ENCODE results near the gene LRMDA. TPM values are rescaled to one million over a fixed set of nuclear protein-coding genes. Genes with fewer than 3 reads are reported as not detected.

The LRMDA gene
- total RNA-seq, 5 donors from 2014 or later (not counting 1 experiment from before 2014, with no cell fraction given) = 0.30 to 1.2 TPM; not detected in 3

- no peaks in the 10 kb centered on the region for H3K9me3 ChIP-seq
- H3K27me3 ChIP-seq (replicated peaks in 1 of 2; ENCODE audit: control insufficient read depth in 2 of 2, extremely low read depth in 1 of 2, insufficient read depth in 2 of 2, low read length in 1 of 2) = peaks cover 0 to 2% of the 10 kb centered on the region in 2 experiments
- peaks cover 3 to 9% of the 10 kb centered on the region in 2 donors for H3K27me3 Mint-ChIP-seq
- no peaks in the 10 kb centered on the region for H3K36me3 ChIP-seq (ENCODE audit: control insufficient read depth in 2 of 2, extremely low read depth in 1 of 2, insufficient read depth in 1 of 2, low read length in 1 of 2)
- no peaks in the 10 kb centered on the region for H3K4me1 Mint-ChIP-seq
- H3K9me3 Mint-ChIP-seq = no peaks in the 10 kb centered on the region
- no peaks in the 10 kb centered on the region for H3K36me3 Mint-ChIP-seq
- WGBS (ENCODE audit: insufficient coverage) = no CpG with 5 or more reads among the region's 7 CpGs
- H3K4me3 ChIP-seq (ENCODE audit: control insufficient read depth in 1 of 2, extremely low read depth in 1 of 2, low read length in 1 of 2) = no peak overlapping the region
- no peak overlapping the region for H3K27ac ChIP-seq (ENCODE audit: low read length)
- H3K4me3 Mint-ChIP-seq = no peak overlapping the region
- CTCF ChIA-PET = no interaction called here
- H3K27ac Mint-ChIP-seq = no peak overlapping the region
- POLR2A ChIA-PET = no interaction called here
- H3K4me1 ChIP-seq (ENCODE audit: control insufficient read depth in 1 of 2, extremely low read depth in 1 of 2, insufficient read depth in 2 of 2, low read length in 2 of 2) = no peaks in the 10 kb centered on the region
- no peak for ATAC-seq (replicated peaks in 1 of 4)
- no peak for DNase-seq
Measured at GRCh38 chr10:75475460-75476182, 44.2 kb downstream of the LRMDA start.

DNA sequence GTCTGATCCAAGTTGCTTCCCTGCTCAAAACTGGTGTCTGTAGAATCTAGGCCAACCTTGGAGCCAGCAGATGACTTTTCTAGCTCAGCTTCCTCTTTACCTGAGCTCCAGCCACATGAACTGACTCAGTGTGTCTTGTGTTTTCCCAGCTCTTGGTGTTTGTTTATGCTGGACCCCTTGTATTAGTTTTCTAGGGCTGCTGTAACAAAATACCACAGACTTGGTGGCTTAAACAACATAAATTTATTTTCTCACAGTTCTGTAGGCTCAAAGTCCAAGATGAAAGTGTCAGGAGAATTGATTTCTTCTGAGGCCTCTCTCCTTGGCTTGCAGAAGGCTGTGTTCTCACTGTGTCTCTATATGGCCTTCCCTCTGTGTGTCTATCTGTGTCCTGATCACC lies 45.1 kb downstream of the LRMDA start:
- no peak overlapping the region for H3K27ac Mint-ChIP-seq

DNA sequence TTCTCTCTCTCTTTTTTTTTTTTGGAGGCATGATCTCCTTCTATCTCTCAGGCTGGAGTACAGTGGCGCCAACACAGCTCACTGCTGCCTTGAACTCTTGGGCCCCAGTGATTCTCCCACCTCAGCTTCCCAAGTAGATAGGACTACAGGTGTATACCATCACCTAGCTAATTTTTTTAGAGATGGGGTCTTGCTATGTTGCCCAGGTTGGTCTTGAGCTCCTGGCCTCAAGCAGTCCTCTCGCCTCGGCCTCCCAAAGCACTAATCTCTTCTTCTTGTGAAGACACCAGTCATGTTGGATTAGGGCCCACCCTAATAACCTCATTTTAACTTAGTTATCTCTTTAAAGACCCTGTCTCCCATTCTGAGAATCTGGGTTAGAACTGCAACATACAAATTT lies 45.6 kb downstream of the LRMDA start:
- DNase-seq = no peak
- no peaks in the 10 kb centered on the region for H3K36me3 Mint-ChIP-seq

More for the DNA sequence above, 45.1 kb downstream of the LRMDA start:
- Histone ChIP-seq H3K4me1 (ENCODE audit: control insufficient read depth in 1 of 2, extremely low read depth in 1 of 2, insufficient read depth in 2 of 2, low read length in 2 of 2) (no peaks in the 10 kb centered on the region), H3K36me3 (ENCODE audit: control insufficient read depth in 2 of 2, extremely low read depth in 1 of 2, insufficient read depth in 1 of 2, low read length in 1 of 2) (no peaks in the 10 kb centered on the region), H3K4me3 (ENCODE audit: control insufficient read depth in 1 of 2, extremely low read depth in 1 of 2, low read length in 1 of 2) (no peak overlapping the region), H3K9me3 (no peaks in the 10 kb centered on the region), H3K27ac (ENCODE audit: low read length) (no peak overlapping the region), H3K27me3 (replicated peaks in 1 of 2; ENCODE audit: control insufficient read depth in 2 of 2, extremely low read depth in 1 of 2, insufficient read depth in 2 of 2, low read length in 1 of 2) (peaks cover 0 to 2% of the 10 kb centered on the region in 2 experiments)
- peaks cover 2 to 9% of the 10 kb centered on the region in 2 donors for H3K27me3 Mint-ChIP-seq
- H3K9me3 Mint-ChIP-seq = no peaks in the 10 kb centered on the region
- CTCF ChIA-PET = no interaction called here
- H3K4me3 Mint-ChIP-seq = no peak overlapping the region
- DNase-seq (no peak), ATAC-seq (replicated peaks in 1 of 4) (no peak)
- no peaks in the 10 kb centered on the region for H3K36me3 Mint-ChIP-seq
- H3K4me1 Mint-ChIP-seq = no peaks in the 10 kb centered on the region
- POLR2A ChIA-PET = no interaction called here

DNA sequence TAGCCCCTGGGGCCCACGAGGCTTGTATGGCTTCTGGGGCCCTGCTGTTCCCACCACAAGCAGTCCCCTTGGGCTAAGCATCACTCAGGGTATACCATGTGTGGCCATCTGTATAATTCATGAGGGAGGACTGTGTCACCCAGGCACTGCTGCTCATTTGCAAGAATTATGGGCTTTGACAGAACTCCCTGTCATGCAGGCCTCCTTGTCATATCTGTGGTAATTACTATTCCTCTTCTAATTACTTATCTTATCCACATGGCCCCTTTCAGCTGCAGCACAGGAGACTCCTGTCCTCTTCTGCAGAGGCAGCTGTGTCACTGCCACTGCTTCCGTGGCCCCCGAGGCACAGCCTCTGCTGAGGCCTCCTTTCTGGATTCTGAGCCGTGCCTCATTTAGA lies 46.3 kb downstream of the LRMDA start:
- Histone ChIP-seq H3K27ac (ENCODE audit: low read length) (no peak overlapping the region), H3K27me3 (replicated peaks in 1 of 2; ENCODE audit: control insufficient read depth in 2 of 2, extremely low read depth in 1 of 2, insufficient read depth in 2 of 2, low read length in 1 of 2) (peaks cover 0 to 2% of the 10 kb centered on the region in 2 experiments), H3K36me3 (ENCODE audit: control insufficient read depth in 2 of 2, extremely low read depth in 1 of 2, insufficient read depth in 1 of 2, low read length in 1 of 2) (no peaks in the 10 kb centered on the region), H3K9me3 (no peaks in the 10 kb centered on the region), H3K4me3 (ENCODE audit: control insufficient read depth in 1 of 2, extremely low read depth in 1 of 2, low read length in 1 of 2) (no peak overlapping the region), H3K4me1 (ENCODE audit: control insufficient read depth in 1 of 2, extremely low read depth in 1 of 2, insufficient read depth in 2 of 2, low read length in 2 of 2) (no peaks in the 10 kb centered on the region)
- ChIA-PET POLR2A (no interaction called here), CTCF (no interaction called here)
- Mint-ChIP-seq H3K27ac (no peak overlapping the region), H3K9me3 (no peaks in the 10 kb centered on the region), H3K36me3 (no peaks in the 10 kb centered on the region), H3K27me3 (peaks cover 0 to 2% of the 10 kb centered on the region in 2 donors), H3K4me1 (no peaks in the 10 kb centered on the region), H3K4me3 (no peak overlapping the region)
- 60% methylated on average over 3 of the region's 4 CpGs for WGBS (ENCODE audit: insufficient coverage)
- DNase-seq (no peak), ATAC-seq (replicated peaks in 1 of 4) (no peak)

More for the DNA sequence above, 45.6 kb downstream of the LRMDA start:
- no peaks in the 10 kb centered on the region for H3K36me3 ChIP-seq (ENCODE audit: control insufficient read depth in 2 of 2, extremely low read depth in 1 of 2, insufficient read depth in 1 of 2, low read length in 1 of 2)
- Mint-ChIP-seq H3K27me3 (peaks cover 2 to 6% of the 10 kb centered on the region in 2 donors), H3K9me3 (no peaks in the 10 kb centered on the region), H3K4me1 (no peaks in the 10 kb centered on the region), H3K27ac (no peak overlapping the region), H3K4me3 (no peak overlapping the region)
- ChIA-PET POLR2A (no interaction called here), CTCF (no interaction called here)
- no peak for ATAC-seq (replicated peaks in 1 of 4)
- H3K9me3 ChIP-seq = no peaks in the 10 kb centered on the region
- H3K4me3 ChIP-seq (ENCODE audit: control insufficient read depth in 1 of 2, extremely low read depth in 1 of 2, low read length in 1 of 2) = no peak overlapping the region
- WGBS (ENCODE audit: insufficient coverage) = no CpG with 5 or more reads among the region's 3 CpGs
- peaks cover 0 to 2% of the 10 kb centered on the region in 2 experiments for H3K27me3 ChIP-seq (replicated peaks in 1 of 2; ENCODE audit: control insufficient read depth in 2 of 2, extremely low read depth in 1 of 2, insufficient read depth in 2 of 2, low read length in 1 of 2)
- H3K27ac ChIP-seq (ENCODE audit: low read length) = no peak overlapping the region
- H3K4me1 ChIP-seq (ENCODE audit: control insufficient read depth in 1 of 2, extremely low read depth in 1 of 2, insufficient read depth in 2 of 2, low read length in 2 of 2) = no peaks in the 10 kb centered on the region

- H3K9me3 Mint-ChIP-seq = no peaks in the 10 kb centered on the region
- H3K27me3 Mint-ChIP-seq = peaks cover 0 to 2% of the 10 kb centered on the region in 2 donors
- no peaks in the 10 kb centered on the region for H3K36me3 ChIP-seq (ENCODE audit: control insufficient read depth in 2 of 2, extremely low read depth in 1 of 2, insufficient read depth in 1 of 2, low read length in 1 of 2)
- ChIA-PET CTCF (no interaction called here), POLR2A (no interaction called here)
- peaks cover 0 to 2% of the 10 kb centered on the region in 2 experiments for H3K27me3 ChIP-seq (replicated peaks in 1 of 2; ENCODE audit: control insufficient read depth in 2 of 2, extremely low read depth in 1 of 2, insufficient read depth in 2 of 2, low read length in 1 of 2)
- H3K4me1 ChIP-seq (ENCODE audit: control insufficient read depth in 1 of 2, extremely low read depth in 1 of 2, insufficient read depth in 2 of 2, low read length in 2 of 2) = no peaks in the 10 kb centered on the region
- no peak overlapping the region for H3K27ac ChIP-seq (ENCODE audit: low read length)
- H3K36me3 Mint-ChIP-seq = no peaks in the 10 kb centered on the region
- ATAC-seq (replicated peaks in 1 of 4) (no peak), DNase-seq (no peak)
- H3K27ac Mint-ChIP-seq = no peak overlapping the region
- no peak overlapping the region for H3K4me3 Mint-ChIP-seq
- H3K4me3 ChIP-seq (ENCODE audit: control insufficient read depth in 1 of 2, extremely low read depth in 1 of 2, low read length in 1 of 2) = no peak overlapping the region
- 91% methylated on average over 3 of the region's 3 CpGs for WGBS (ENCODE audit: insufficient coverage)
- no peaks in the 10 kb centered on the region for H3K9me3 ChIP-seq
- no peaks in the 10 kb centered on the region for H3K4me1 Mint-ChIP-seq
Measured at GRCh38 chr10:75480374-75480773, 49.0 kb downstream of the LRMDA start.

GRCh38 chr10:75483188-75483587 lies 51.8 kb downstream of the LRMDA start:
- no peak for ATAC-seq (replicated peaks in 1 of 4)
- Mint-ChIP-seq H3K4me1 (no peaks in the 10 kb centered on the region), H3K27me3 (no peaks in the 10 kb centered on the region), H3K36me3 (no peaks in the 10 kb centered on the region), H3K9me3 (no peaks in the 10 kb centered on the region), H3K27ac (no peak overlapping the region), H3K4me3 (no peak overlapping the region)
- Histone ChIP-seq H3K36me3 (ENCODE audit: control insufficient read depth in 2 of 2, extremely low read depth in 1 of 2, insufficient read depth in 1 of 2, low read length in 1 of 2) (no peaks in the 10 kb centered on the region), H3K9me3 (no peaks in the 10 kb centered on the region), H3K4me3 (ENCODE audit: control insufficient read depth in 1 of 2, extremely low read depth in 1 of 2, low read length in 1 of 2) (no peak overlapping the region), H3K27me3 (replicated peaks in 1 of 2; ENCODE audit: control insufficient read depth in 2 of 2, extremely low read depth in 1 of 2, insufficient read depth in 2 of 2, low read length in 1 of 2) (peaks cover 0 to 4% of the 10 kb centered on the region in 2 experiments), H3K4me1 (ENCODE audit: control insufficient read depth in 1 of 2, extremely low read depth in 1 of 2, insufficient read depth in 2 of 2, low read length in 2 of 2) (no peaks in the 10 kb centered on the region), H3K27ac (ENCODE audit: low read length) (no peak overlapping the region)
- DNase-seq = no peak
- WGBS (ENCODE audit: insufficient coverage) = no CpG with 5 or more reads among the region's 1 CpG
- ChIA-PET POLR2A (no interaction called here), CTCF (no interaction called here)

- H3K27me3 Mint-ChIP-seq = no peaks in the 10 kb centered on the region
- POLR2A ChIA-PET = no interaction called here
- WGBS (ENCODE audit: insufficient coverage) = no CpG with 5 or more reads among the region's 1 CpG
- CTCF ChIA-PET = no interaction called here
- H3K4me3 Mint-ChIP-seq = no peak overlapping the region
- no peak for DNase-seq
- no peak for ATAC-seq (replicated peaks in 1 of 4)
- H3K4me1 ChIP-seq (ENCODE audit: control insufficient read depth in 1 of 2, extremely low read depth in 1 of 2, insufficient read depth in 2 of 2, low read length in 2 of 2) = no peaks in the 10 kb centered on the region
- peaks cover 0 to 2% of the 10 kb centered on the region in 2 experiments for H3K27me3 ChIP-seq (replicated peaks in 1 of 2; ENCODE audit: control insufficient read depth in 2 of 2, extremely low read depth in 1 of 2, insufficient read depth in 2 of 2, low read length in 1 of 2)
- no peaks in the 10 kb centered on the region for H3K9me3 ChIP-seq
- H3K4me1 Mint-ChIP-seq = no peaks in the 10 kb centered on the region
- no peak overlapping the region for H3K4me3 ChIP-seq (ENCODE audit: control insufficient read depth in 1 of 2, extremely low read depth in 1 of 2, low read length in 1 of 2)
- no peaks in the 10 kb centered on the region for H3K9me3 Mint-ChIP-seq
- H3K36me3 ChIP-seq (ENCODE audit: control insufficient read depth in 2 of 2, extremely low read depth in 1 of 2, insufficient read depth in 1 of 2, low read length in 1 of 2) = no peaks in the 10 kb centered on the region
- H3K27ac ChIP-seq (ENCODE audit: low read length) = no peak overlapping the region
- H3K27ac Mint-ChIP-seq = no peak overlapping the region
- no peaks in the 10 kb centered on the region for H3K36me3 Mint-ChIP-seq
Measured at GRCh38 chr10:75484717-75485116, 53.3 kb downstream of the LRMDA start.

All from T-cell (primary cell).